Memory B cell (primary cell): ENCODE data around the gene FBXO30.

Source experiments
- ATAC-seq: fragments of 150-1000 bp; cut with Tn5 transposase; 2 replicates; pipeline ENCODE4 v1.10.0; 2021; ENCODE audit warnings: low read depth, mild to moderate bottlenecking, moderate library complexity
- DNase-seq, 2 donors: peaks; one replicate each; pipeline ENCODE4 v3.0.0; 2022; ENCODE audit warnings: low spot score in 2 of 2
- H3K27ac Mint-ChIP-seq: one replicate; pipeline ENCODE4 v1.8.0; 2022; ENCODE audit warnings: mild to moderate bottlenecking, moderate library complexity, mixed read lengths
- H3K27me3 Mint-ChIP-seq: one replicate; pipeline ENCODE4 v1.8.0; 2022; ENCODE audit warnings: mixed read lengths
- H3K36me3 Mint-ChIP-seq: one replicate; pipeline ENCODE4 v1.8.0; 2022; ENCODE audit warnings: mild to moderate bottlenecking, mixed read lengths
- H3K4me1 Mint-ChIP-seq: one replicate; pipeline ENCODE4 v1.8.0; 2022; ENCODE audit warnings: mixed read lengths
- H3K4me3 Mint-ChIP-seq: one replicate; pipeline ENCODE4 v1.8.0; 2022; ENCODE audit warnings: mild to moderate bottlenecking, moderate library complexity, mixed read lengths
- H3K9me3 Mint-ChIP-seq: one replicate; pipeline ENCODE4 v1.8.0; 2022; ENCODE audit warnings: mixed read lengths

The FBXO30 gene

GRCh38 chr6:145755682-145756081, 58.9 kb downstream of the FBXO30 start:
- H3K4me3 Mint-ChIP-seq = no peak overlapping the region
- no peak for DNase-seq
- H3K27ac Mint-ChIP-seq = no peak overlapping the region
- no peaks in the 10 kb centered on the region for H3K4me1 Mint-ChIP-seq
- H3K36me3 Mint-ChIP-seq = no peaks in the 10 kb centered on the region
- H3K9me3 Mint-ChIP-seq = no peaks in the 10 kb centered on the region
- peaks cover 2% of the 10 kb centered on the region for H3K27me3 Mint-ChIP-seq
- no peak for ATAC-seq

GRCh38 chr6:145752638-145753037, 62.0 kb downstream of the FBXO30 start:
- ATAC-seq = no peak

DNA sequence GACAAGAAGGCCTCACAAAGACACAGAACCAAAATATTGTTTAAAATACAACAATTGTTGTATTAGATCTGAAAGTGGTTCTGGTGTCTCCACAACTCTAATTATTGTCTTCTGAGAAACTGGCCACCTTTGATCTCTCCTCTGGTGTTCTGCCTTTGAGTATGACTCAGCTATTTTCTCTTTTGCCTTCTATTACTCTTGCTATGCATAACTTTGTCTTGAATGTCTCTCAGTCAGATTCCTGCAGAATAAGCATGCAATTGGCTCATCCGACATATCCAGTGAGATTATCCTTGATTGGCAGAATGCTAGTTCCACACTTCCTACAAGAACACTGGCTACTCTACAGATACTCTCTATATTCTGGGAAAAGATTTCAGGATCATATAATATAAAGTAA, 65.0 kb downstream of the FBXO30 start:
- H3K9me3 Mint-ChIP-seq = no peaks in the 10 kb centered on the region
- no peaks in the 10 kb centered on the region for H3K36me3 Mint-ChIP-seq
- no peak overlapping the region for H3K4me3 Mint-ChIP-seq
- H3K4me1 Mint-ChIP-seq = no peaks in the 10 kb centered on the region
- H3K27me3 Mint-ChIP-seq = peaks cover 3% of the 10 kb centered on the region
- ATAC-seq (no peak), DNase-seq (no peak)
- no peak overlapping the region for H3K27ac Mint-ChIP-seq

More at GRCh38 chr6:145752638-145753037, 62.0 kb downstream of the FBXO30 start:
- no peak overlapping the region for H3K4me3 Mint-ChIP-seq
- no peaks in the 10 kb centered on the region for H3K36me3 Mint-ChIP-seq
- no peak overlapping the region for H3K27ac Mint-ChIP-seq
- H3K4me1 Mint-ChIP-seq = no peaks in the 10 kb centered on the region
- H3K27me3 Mint-ChIP-seq = peaks cover 2% of the 10 kb centered on the region
- DNase-seq = no peak
- H3K9me3 Mint-ChIP-seq = no peaks in the 10 kb centered on the region

DNA sequence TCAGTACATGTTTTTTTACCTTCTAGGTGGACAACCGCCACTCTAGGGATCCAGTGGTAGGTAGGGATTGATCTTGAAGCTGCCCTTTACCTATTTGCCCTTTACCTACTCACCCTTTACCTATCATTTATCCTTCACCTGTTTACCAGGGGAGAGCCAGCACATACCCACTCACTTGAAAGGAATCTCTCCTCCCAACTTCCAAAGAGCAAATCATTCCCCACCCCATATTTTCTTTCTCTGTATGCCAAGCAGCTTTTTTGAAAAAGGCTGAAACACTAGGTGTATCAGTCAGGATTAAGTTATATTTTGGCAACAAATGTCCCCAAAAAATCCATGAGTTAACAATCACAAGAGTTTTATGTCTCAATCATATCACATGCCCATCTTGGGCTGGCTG, 68.7 kb downstream of the FBXO30 start:
- no peaks in the 10 kb centered on the region for H3K4me1 Mint-ChIP-seq
- H3K4me3 Mint-ChIP-seq = no peak overlapping the region
- H3K27ac Mint-ChIP-seq = no peak overlapping the region
- H3K27me3 Mint-ChIP-seq = peaks cover 2% of the 10 kb centered on the region
- H3K36me3 Mint-ChIP-seq = no peaks in the 10 kb centered on the region
- no peak for DNase-seq
- no peaks in the 10 kb centered on the region for H3K9me3 Mint-ChIP-seq
- no peak for ATAC-seq

DNA sequence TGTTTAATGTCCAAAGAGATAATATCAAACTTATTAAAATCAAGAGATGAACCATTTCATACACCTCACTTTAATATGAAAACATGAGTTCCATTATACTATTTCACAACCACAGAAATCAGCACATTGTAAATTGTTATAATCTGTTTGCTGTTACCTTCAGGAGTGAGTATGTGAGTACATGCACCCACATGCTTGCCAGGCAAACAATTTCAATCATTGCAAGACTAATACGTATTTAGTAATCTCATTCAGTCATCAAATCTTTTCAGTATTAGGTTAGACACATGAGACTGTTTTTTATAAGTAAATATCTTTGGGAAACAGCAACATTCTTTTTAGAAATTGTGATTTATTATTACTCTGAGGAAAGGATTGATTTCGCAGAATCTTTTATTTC, 70.0 kb downstream of the FBXO30 start:
- H3K4me3 Mint-ChIP-seq = no peak overlapping the region
- no peak for ATAC-seq
- H3K27ac Mint-ChIP-seq = no peak overlapping the region
- H3K9me3 Mint-ChIP-seq = no peaks in the 10 kb centered on the region
- DNase-seq = no peak
- no peaks in the 10 kb centered on the region for H3K4me1 Mint-ChIP-seq
- H3K27me3 Mint-ChIP-seq = peaks cover 2% of the 10 kb centered on the region
- H3K36me3 Mint-ChIP-seq = no peaks in the 10 kb centered on the region
